SKM-1 treated with dmso at 0.1 percent for 144 hours (cell line): ENCODE results near the gene PGBD5.

Experiments
- DNase-seq: peaks from one replicate; lab custom pipeline; 2025; ENCODE audit not compliant: unreplicated experiment; lab: John Stamatoyannopoulos, UW

Gene PGBD5

DNA sequence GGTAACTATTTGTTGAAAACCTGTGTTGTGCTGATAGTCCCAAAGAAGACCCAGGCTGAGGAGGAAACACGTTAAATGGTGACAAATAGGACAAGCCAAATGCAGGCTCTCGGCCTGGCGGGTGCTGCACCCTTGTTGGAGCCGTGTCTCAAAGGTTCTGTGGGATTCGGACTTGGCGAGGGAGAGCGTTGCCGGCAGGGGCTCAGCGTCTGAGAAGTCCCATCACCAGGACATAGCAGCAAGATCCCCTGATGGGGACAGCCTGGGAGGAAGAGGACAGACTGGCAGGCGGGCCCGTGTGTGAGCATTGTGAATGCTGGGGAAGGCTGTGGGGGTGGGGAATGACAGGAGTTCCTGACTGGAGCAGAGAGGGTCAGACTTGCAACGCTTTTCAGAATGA is 142.5 kb downstream of the PGBD5 start:
- DNase-seq = no peak

- no peak for DNase-seq
These were observed 144.0 kb downstream of the PGBD5 start for GRCh38 chr1:230282157-230282556.

DNA sequence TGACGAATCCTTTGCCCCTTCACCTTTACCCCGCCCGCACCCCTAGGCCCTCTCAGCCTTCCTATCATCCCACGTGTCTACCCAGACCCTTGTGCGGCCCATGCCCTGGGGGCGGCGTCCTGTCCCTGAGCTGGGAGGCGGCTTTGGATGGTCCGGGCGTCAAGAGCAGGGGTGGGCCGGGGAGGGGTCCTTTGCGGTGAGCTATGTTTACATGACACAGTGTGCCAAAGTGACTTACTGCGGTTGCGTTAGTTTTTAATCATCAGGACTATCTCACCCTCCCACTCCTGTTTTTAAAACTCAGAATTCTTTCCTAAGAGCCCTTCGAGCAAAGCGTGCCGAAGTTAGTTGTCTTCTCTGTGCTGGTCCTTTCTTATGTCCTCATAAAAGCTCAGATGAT is 144.6 kb downstream of the PGBD5 start:
- DNase-seq = no peak

- no peak for DNase-seq
These were observed 145.2 kb downstream of the PGBD5 start for GRCh38 chr1:230280906-230281413.

- DNase-seq = no peak
These were observed 145.9 kb downstream of the PGBD5 start for GRCh38 chr1:230280054-230280795.

DNA sequence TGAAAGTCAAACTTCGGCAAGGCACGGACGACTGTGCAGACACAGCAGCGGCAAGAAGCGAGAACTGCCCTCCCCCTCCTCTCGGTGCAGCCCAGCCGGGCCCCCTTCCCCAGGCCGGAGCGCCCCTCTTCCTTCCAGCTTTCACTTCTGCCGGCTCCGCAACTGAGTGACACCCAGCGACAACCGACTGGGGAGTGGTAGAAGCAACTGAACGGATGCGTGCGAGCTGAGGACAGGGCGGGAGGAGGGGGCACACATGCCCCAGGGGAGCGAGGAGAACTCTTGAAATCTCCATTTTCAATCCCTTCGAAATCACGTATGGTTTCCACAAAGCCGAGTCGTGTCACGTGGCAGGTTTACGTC is 146.6 kb downstream of the PGBD5 start:
- no peak for DNase-seq

DNA sequence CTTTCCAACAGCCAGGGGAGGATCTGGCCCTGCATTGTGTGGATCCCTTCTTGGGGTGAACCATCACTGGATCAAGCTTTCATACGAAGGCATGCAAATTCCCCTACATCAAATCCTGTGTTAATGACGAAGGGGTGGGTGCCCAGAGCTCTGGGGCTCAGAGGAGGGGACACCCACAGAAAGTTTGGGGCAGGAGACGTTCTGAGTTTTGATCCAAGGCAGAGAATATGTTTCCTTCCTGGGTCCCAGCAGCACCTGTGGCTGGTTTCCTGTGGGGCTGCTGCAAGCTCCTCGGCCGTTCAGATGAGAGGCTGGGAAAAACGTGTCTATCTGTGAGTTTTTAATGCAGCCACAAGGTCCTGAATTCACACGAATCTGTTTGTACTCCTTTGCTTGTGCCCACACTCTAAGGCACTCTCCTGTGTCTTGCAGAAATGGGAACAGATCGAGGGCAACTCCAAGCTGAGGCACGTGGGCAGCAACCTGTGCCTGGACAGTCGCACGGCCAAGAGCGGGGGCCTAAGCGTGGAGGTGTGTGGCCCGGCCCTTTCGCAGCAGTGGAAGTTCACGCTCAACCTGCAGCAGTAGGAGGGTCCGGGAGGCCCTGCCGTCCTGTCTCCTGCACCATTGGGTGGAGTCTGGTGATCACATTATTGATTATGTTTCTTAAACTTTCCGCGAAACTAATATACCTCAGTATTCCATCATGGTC is 147.1 kb downstream of the PGBD5 start:
- DNase-seq = no peak

DNA sequence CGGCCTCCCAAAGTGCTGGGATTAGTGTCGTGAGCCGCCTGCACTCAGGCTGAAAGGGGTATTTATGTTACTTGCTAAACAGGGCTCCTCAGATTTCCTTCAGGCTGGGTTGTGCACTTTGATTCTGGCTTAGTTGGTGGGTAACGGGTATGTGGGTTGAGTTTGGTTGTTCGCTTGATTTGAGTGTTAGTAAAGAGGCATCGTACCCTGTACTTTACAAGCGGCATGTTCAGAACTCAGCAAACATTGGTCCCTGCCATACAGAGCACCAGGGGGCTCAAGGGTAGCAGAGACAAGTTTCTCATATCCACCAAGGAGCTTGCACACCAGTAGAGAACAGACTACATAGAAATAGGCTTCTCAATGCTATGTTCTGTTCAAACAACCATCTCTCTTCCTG is 147.8 kb downstream of the PGBD5 start:
- DNase-seq = no peak

- DNase-seq = no peak
These were observed 148.7 kb downstream of the PGBD5 start for GRCh38 chr1:230277201-230278025.

- DNase-seq = no peak
These were observed 149.7 kb downstream of the PGBD5 start for GRCh38 chr1:230276401-230276800.

DNA sequence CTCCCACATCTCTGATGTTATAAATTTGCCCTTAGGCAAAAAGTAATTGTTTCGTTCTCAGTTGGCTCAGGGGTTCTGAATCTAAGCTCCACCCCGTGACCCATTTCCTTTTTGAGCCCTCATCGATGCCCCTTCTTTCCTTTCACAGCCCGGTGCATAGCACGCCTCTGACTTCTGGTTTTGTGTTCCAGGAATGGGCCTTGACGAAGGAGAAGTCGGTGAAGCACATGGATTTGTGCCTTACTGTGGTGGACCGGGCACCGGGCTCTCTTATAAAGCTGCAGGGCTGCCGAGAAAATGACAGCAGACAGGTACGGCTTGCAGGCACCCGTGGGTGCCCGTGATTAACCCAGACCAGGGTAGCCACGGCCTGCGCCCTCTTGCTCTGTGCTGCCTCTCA is 151.9 kb downstream of the PGBD5 start:
- DNase-seq = no peak

DNA sequence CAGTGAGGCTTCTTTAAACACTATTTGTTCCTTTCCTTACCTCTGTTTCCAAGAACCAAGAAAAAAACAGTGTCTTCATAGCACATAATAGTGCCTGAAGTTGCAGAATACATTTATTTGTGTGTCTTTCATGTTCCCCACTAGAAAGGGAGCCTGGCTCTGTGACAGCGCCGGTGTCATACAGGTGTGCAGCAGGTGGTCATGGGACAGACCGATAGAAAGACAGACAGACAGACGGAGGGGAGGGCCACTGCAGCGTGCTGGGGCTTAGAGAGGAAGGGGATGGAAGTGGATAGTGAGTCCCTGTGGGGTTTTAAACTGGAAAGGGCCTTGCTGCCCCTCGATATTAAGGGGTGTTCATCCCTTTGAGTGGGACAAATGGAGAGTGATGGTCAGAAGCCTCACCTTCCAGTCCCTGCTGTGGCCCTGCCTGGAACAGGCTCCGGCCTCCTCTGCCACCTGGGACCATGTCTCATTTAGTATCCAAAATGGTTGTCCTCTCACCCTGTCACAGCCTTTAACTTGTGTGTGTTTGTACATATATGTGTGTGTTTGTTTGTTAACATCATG is 152.9 kb downstream of the PGBD5 start:
- no peak for DNase-seq

- DNase-seq = no peak
These were observed 153.6 kb downstream of the PGBD5 start for GRCh38 chr1:230272557-230272956.

DNA sequence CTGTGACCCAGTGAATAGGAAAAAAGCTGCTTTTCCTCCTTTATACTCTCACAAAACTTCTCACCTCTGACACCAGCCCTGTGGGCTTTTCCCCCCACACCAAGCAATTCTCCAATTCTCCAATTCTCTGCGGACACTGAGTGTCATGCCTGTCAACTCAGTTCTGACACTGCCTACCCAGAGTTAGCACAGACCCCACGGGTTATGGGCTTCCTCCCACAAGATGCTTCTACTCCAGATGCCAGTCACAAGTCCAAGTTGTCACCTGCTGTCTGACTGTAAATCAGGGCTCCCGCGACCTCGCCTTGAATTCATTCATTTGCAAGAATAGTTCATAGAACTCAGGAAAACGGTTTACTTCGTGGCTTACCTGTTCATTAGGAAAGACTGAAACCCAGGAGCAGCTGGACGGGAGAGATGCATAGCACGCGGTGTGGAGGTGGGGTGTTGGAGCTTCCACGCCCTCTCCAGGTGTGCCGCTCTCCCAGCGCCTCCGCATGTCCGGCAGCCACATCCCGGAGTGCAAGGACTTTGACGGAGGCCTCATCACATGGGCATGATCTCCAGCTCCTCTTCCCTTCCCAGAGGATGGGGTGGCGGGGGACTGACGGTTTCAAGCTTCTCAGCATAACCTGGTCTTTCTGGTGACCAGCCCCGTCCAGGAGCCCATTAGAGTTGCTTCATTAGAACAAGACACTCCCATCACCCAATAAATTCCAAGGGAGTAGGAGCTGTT is 154.7 kb downstream of the PGBD5 start:
- no peak for DNase-seq

GRCh38 chr1:230270559-230271281 is 155.4 kb downstream of the PGBD5 start:
- DNase-seq = no peak

DNA sequence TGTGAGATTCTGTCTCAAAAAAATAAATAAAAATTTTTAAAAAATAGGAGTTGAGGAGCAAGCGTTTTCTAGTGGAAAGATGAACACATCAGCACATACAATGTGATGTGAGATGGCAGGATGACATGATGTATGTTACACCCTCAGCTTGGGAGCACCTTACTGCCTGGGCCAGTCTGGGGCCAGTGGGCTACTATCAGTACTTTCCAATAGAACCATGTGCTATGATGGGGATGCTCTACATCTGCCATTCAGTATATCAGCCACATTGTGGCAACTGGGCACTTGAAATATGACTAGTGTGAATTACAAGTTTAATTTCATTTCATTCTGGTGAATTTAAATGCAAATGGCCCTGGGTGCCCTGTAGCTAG is 156.0 kb downstream of the PGBD5 start:
- no peak for DNase-seq

- DNase-seq = peak; percentile 15
These were observed 157.6 kb downstream of the PGBD5 start for GRCh38 chr1:230268371-230269170.

GRCh38 chr1:230267338-230268065 is 158.6 kb downstream of the PGBD5 start:
- no peak for DNase-seq

DNA sequence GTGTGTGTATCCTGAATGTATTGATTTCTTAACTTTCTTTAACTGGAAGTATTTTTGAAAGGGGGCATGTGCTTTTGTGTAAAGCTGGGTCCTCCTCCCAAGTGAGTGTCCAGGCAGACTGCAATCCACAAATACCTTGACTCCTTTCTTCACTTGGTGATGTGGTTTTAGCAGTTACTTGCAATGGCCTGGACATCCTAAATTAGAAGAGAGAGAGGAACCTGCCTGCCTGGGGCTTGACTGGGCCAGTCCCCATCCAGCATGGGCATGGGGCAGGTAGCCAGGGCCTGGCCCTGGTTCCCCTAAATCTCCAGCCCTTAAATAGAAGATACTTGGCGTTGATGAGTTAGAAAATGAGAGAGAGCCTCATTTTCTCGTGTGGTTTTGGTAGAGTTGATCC is 159.7 kb downstream of the PGBD5 start:
- no peak for DNase-seq
